Activated B cell treated with CpG ODN at 0.5 μM for 24 hours (primary cell): Measurements from ENCODE around the gene FAM124B. TPM values are rescaled to one million over a fixed set of nuclear protein-coding genes. Genes with fewer than 3 reads are reported as not detected.

Source experiments
- ATAC-seq: fragments of 200-7000 bp; cut with Tn5 transposase; one replicate; pipeline ENCODE4 v1.10.0; 2021; ENCODE audit warnings: low read depth, mild to moderate bottlenecking, moderate library complexity
- CTCF ChIA-PET: fragments of 350-600 bp; sonication (Branson Sonifier 250); formaldehyde crosslinking; loops from one replicate; lab custom pipeline; 2021; ENCODE audit warnings: antibody characterized with exemption; lab: Charles Lee
- POLR2A ChIA-PET: fragments of 350-600 bp; sonication (Branson Sonifier 250); formaldehyde crosslinking; loops from one replicate; lab custom pipeline; 2021; ENCODE audit warnings: antibody characterized with exemption; lab: Charles Lee
- DNase-seq: peaks from one replicate; pipeline ENCODE4 v3.0.0; 2022
- H3K27ac Mint-ChIP-seq: one replicate; pipeline ENCODE4 v1.8.0; 2020; ENCODE audit warnings: mixed read lengths
- H3K27me3 Mint-ChIP-seq: one replicate; pipeline ENCODE4 v1.8.0; 2021; ENCODE audit warnings: mixed read lengths
- H3K36me3 Mint-ChIP-seq: one replicate; pipeline ENCODE4 v1.8.0; 2021; ENCODE audit warnings: low read depth, mixed read lengths
- H3K4me1 Mint-ChIP-seq: one replicate; pipeline ENCODE4 v1.8.0; 2021; ENCODE audit warnings: mixed read lengths
- H3K4me3 Mint-ChIP-seq: one replicate; pipeline ENCODE4 v1.8.0; 2020; ENCODE audit warnings: mild to moderate bottlenecking, mixed read lengths
- H3K9me3 Mint-ChIP-seq: one replicate; pipeline ENCODE4 v1.8.0; 2020; ENCODE audit warnings: mixed read lengths
- CTCF ChIP-seq: fragments of 200-600 bp; IDR thresholded peaks from one replicate; pipeline ENCODE4 v1.8.0; 2022; ENCODE audit warnings: antibody characterized with exemption, mild to moderate bottlenecking
- intact Hi-C: fragments of 100-400 bp; cut with micrococcal nuclease; formaldehyde crosslinking; loops from one replicate; pipeline ENCODE4 v1.15.1; 2024
- total RNA-seq: library from RNA; stranded (reverse); gene quantifications from 2 replicates; pipeline ENCODE4 v1.2.3, GENCODE V29; 2022

Gene FAM124B
- total RNA-seq, 1 donor from 2014 or later = not detected

- no peak for ATAC-seq
- Mint-ChIP-seq H3K9me3 (no peaks in the 10 kb centered on the region), H3K36me3 (no peaks in the 10 kb centered on the region), H3K4me3 (peak overlapping the region; percentile 57), H3K27me3 (peaks cover 23% of the 10 kb centered on the region), H3K27ac (no peak overlapping the region), H3K4me1 (peaks cover 12% of the 10 kb centered on the region)
- DNase-seq = no peak
- intact Hi-C loops = loop anchor here (5.0 kb wide), 1 partner anchor 77 kb away; no protein-coding TSS in a partner anchor
- ChIA-PET POLR2A (interaction anchor here (0.5 kb wide), 1 partner anchor 113 kb away, joined by 3 read pairs; no protein-coding TSS in a partner anchor), CTCF (no interaction called here)
- no peak for TF ChIP-seq CTCF
Measured at GRCh38 chr2:224444021-224444420, 42.1 kb upstream of the FAM124B start.

- ATAC-seq (peak; percentile 78), DNase-seq (peak; percentile 27)
- peak overlapping the region; percentile 83 for H3K4me3 Mint-ChIP-seq
- H3K27ac Mint-ChIP-seq = peak overlapping the region; percentile 37
- H3K36me3 Mint-ChIP-seq = no peaks in the 10 kb centered on the region
- TF ChIP-seq CTCF = no peak
- no peaks in the 10 kb centered on the region for H3K9me3 Mint-ChIP-seq
- peaks cover 23% of the 10 kb centered on the region for H3K27me3 Mint-ChIP-seq
- H3K4me1 Mint-ChIP-seq = peaks cover 12% of the 10 kb centered on the region
- CTCF ChIA-PET = interaction anchor here (0.9 to 1.0 kb wide), 2 partner anchors 207 to 451 kb away, joined by 3 read pairs; no protein-coding TSS in a partner anchor
- POLR2A ChIA-PET = interaction anchor here (0.6 kb wide), 1 partner anchor 90 kb away, joined by 4 read pairs; no protein-coding TSS in a partner anchor
- intact Hi-C loops = loop anchor here (5.0 kb wide), 1 partner anchor 75 kb away; no protein-coding TSS in a partner anchor
Measured at GRCh38 chr2:224442071-224442967, 40.4 kb upstream of the FAM124B start.

GRCh38 chr2:224440988-224441387, 39.1 kb upstream of the FAM124B start:
- peak overlapping the region; percentile 76 for H3K4me3 Mint-ChIP-seq
- peaks cover 23% of the 10 kb centered on the region for H3K27me3 Mint-ChIP-seq
- DNase-seq = no peak
- H3K27ac Mint-ChIP-seq = no peak overlapping the region
- ATAC-seq = no peak
- CTCF ChIA-PET = no interaction called here
- peaks cover 12% of the 10 kb centered on the region for H3K4me1 Mint-ChIP-seq
- intact Hi-C loops = loop anchor here (5.0 kb wide), 1 partner anchor 74 kb away; no protein-coding TSS in a partner anchor
- H3K36me3 Mint-ChIP-seq = no peaks in the 10 kb centered on the region
- no peak for TF ChIP-seq CTCF
- H3K9me3 Mint-ChIP-seq = no peaks in the 10 kb centered on the region
- POLR2A ChIA-PET = no interaction called here

- CTCF ChIA-PET = no interaction called here
- H3K4me3 Mint-ChIP-seq = no peak overlapping the region
- peaks cover 23% of the 10 kb centered on the region for H3K27me3 Mint-ChIP-seq
- intact Hi-C loops = no loop called here
- DNase-seq (no peak), ATAC-seq (no peak)
- POLR2A ChIA-PET = no interaction called here
- no peaks in the 10 kb centered on the region for H3K9me3 Mint-ChIP-seq
- H3K4me1 Mint-ChIP-seq = peaks cover 12% of the 10 kb centered on the region
- no peak overlapping the region for H3K27ac Mint-ChIP-seq
- H3K36me3 Mint-ChIP-seq = no peaks in the 10 kb centered on the region
- no peak for TF ChIP-seq CTCF
Measured at GRCh38 chr2:224438726-224439125, 36.8 kb upstream of the FAM124B start.

DNA sequence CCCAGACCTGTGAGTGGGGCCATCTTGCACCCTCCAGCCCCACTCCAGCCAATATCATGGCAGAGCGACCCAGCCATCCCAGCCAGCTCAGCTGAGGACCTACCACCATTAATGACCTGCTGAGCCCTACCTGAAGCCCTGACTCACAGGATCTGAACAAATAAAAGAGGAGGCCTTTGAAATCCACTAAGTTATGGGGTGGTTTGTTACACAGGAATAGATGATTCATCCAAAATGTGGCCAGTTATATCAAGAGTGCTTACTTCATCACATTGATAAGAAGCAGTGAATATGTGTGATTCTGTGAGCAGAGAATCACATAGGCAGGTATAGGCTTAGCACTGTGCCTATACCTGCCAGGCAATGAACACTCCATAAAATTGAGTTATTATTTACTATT, 34.7 kb upstream of the FAM124B start:
- POLR2A ChIA-PET = no interaction called here
- intact Hi-C loops = no loop called here
- Mint-ChIP-seq H3K9me3 (no peaks in the 10 kb centered on the region), H3K4me1 (peaks cover 4% of the 10 kb centered on the region), H3K27ac (no peak overlapping the region), H3K36me3 (no peaks in the 10 kb centered on the region), H3K4me3 (no peak overlapping the region), H3K27me3 (peaks cover 17% of the 10 kb centered on the region)
- DNase-seq (no peak), ATAC-seq (no peak)
- CTCF ChIA-PET = no interaction called here
- no peak for TF ChIP-seq CTCF
